ENCODE results near the gene TMEM208.

DNA sequence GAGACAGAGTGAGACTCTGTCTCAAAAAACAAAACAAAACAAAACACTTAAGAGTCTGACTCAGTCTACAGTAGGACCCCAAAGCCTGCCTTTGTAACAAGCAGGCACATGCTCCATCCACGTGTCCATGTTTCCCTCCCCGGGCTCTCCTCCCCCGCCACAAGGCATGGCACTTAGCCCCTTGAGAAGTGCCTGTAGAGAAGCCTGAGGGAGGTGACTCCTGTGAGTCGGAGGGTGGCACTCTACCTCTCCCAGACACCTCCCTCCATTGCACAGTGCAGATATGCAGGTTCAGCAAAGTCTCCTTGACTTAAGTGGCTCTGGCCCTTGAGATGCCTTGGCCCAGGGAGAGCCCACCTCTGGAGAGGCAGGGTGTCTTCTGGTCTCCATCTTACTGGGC is 13.6 kb downstream of the TMEM208 start:
- TF ChIP-seq POLR2A (IDR thresholded peaks at IDR 0.05) (no peak), CTCF (IDR thresholded peaks at IDR 0.05) (no peak)

All from adrenal gland (tissue), 5 donors.